NCI-H526 treated with DMSO at 0.1 percent for 48 hours (cell line): ENCODE data around the gene DISC1.
"Not testable (repeated sequence)": the region's sequence is repeated elsewhere in the genome, so short reads cannot be mapped to it uniquely, and the experiment has no call there.

ENCODE experiments used
- DNase-seq: peaks from one replicate; lab custom pipeline; 2025; lab: John Stamatoyannopoulos, UW

The DISC1 gene

GRCh38 chr1:231668826-231669225, 42.2 kb downstream of the DISC1 start:
- no peak for DNase-seq

GRCh38 chr1:231669864-231670621, 43.5 kb downstream of the DISC1 start:
- not testable (repeated sequence) for DNase-seq

GRCh38 chr1:231670755-231671154, 44.2 kb downstream of the DISC1 start:
- no peak for DNase-seq

DNA sequence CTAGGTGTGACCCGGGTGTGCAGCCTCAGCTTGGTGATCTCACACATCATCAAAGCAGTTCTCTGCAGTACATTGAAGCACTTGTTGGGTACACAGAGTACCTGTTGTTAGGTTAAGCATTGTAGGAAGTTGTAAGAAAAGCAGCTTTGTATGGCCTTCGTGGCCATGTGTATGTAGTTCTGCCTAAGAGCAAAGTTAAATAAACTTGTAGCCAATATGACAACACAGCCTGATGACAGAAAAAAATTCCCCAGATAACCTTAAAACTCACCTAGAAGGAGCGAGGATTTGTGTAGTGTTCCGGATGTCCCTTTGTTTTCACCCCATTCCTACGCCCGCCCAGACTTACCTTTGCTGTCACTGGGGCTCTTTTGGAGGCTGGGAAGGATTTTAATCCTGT, 48.0 kb downstream of the DISC1 start:
- no peak for DNase-seq

DNA sequence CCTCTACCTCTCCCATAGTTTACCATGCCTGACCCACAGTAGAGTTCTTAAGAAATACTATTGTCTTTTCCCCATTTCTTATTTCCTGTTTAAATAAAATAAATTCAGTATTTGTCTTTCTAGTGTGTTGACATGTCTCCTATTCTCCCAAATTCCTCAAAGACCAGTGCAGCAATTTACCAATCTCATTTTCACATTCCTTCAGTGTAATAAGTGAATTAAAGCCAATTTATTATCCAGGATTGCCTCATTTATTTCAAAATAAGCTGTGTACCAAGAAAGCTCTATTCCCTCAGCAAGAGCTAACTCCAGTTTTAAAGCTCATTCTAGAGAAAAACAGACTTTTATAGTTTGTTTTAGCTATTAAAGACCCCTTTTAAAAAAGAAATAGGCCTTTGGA, 49.9 kb downstream of the DISC1 start:
- DNase-seq: no peak

GRCh38 chr1:231677442-231677841, 50.9 kb downstream of the DISC1 start:
- no peak for DNase-seq

- DNase-seq: no peak
These were observed 51.4 kb downstream of the DISC1 start for GRCh38 chr1:231678011-231678432.

DNA sequence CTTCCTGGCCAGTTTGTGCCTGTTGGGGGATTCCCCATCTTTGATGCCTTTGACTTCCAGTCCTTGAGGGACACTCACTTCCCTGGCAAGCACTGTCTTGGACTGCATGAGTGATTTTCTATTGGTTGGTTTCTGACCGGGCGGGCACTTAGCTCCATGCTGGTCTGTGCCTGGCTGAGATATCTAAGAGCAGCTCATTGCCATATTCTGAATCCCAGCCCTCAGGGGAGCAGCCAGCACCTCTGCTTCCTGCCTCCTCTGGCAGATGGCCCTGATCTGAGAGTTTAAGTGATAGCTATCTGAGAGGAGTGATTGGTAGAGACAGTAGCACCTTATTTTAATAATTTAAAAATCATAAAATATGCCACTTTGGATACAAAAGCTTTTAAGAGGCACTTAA, 52.5 kb downstream of the DISC1 start:
- DNase-seq: no peak

DNA sequence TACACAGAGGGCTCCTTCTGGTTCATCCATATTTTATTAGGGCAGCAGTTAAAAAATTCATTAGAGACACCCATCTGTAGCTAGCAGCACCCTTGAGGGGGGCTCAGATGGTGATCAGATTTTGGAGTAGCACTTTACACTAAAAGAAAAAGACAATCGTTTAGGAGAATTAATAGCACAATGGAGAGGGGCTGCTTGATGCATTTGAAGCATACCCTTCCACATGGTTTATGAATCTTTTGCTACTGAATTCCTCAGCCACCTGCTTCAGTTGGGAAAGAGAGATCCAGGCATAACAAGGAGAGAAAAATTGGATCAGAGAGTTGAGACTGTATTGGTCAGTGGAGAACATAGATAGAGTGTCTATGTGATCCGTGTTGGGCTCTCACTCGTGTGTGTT, 54.4 kb downstream of the DISC1 start:
- no peak for DNase-seq

DNA sequence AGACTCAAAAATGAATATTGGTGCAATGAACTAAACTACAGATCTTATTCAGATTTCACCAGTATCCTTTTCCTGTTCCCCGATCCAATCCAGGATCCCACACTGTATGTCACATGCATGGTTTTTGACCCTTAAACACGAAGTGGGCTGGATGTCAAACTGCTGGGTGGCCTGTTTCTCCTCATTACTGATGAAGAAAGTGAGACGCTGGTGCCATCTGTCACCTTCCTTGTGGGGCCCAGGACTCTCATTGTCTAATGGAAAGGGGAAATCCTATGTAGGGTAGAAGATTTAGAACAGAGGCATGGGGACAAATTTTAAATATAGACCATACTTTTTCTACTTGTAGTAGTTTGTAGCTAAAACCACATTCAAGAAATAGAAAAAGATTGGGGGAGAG, 56.2 kb downstream of the DISC1 start:
- DNase-seq: no peak

- no peak for DNase-seq
These were observed 57.0 kb downstream of the DISC1 start for GRCh38 chr1:231683439-231684165.

DNA sequence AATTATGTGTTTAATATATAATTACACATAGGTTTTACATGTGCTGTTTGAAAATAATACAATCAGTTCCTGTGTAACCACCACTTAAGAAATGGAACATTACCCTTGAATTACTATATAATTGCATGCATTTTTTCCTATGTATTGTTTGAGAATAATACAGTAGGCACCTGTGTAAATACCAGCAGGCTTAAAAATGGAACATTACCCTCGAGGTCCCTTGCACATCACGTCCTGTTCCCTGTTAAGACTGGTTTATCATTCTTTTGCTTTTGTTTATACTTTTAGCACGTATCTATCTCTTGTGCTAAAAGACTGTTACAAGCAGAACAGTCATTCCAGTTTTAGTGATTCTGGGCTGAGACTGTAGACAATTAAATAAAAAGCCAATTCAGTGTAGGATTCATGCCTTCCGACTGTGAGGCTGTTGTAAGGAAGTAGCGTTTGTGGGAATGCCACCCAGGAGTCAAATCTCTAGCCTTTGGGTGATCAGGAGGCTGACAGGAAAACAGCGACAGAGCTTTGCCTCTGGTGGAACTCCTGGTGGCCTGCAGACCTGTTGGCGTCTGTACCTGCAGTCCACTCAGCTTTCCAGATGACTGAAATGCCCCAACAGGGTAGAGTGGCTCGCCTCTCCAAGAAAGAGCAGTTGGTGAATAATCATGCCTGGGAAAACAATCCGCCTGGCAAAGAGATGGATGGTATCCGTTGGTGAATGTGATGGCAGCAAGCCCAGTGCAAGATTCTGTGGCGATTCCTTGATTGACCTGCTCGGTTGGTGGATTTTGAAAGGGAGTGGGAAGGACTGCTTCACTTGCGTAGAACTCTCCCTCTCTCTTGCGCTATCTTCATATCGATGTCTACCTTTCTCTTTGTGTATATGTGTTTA, 58.0 kb downstream of the DISC1 start:
- DNase-seq: no peak

GRCh38 chr1:231686384-231686783, 59.8 kb downstream of the DISC1 start:
- DNase-seq: no peak

- no peak for DNase-seq
These were observed 62.4 kb downstream of the DISC1 start for GRCh38 chr1:231688989-231689388.

DNA sequence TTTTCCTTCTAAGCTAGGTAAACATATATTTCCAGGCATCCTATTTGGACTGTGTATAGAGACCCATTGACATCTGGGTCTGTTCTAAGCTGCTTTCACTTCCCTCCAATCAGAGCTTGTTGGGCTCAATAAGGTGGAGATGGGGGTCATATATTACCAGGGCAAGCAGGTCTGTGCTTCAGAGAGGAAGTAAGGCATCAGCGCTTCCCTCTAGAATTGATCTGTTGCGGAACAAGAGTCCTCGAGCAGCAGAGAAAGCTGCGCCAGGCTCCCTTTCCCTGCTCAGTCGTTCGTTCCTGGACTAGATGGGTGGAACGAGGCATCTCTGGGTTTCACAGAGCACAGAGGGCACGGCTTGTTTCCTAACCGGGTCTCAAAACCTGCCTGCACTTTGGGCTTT, 63.5 kb downstream of the DISC1 start:
- no peak for DNase-seq

DNA sequence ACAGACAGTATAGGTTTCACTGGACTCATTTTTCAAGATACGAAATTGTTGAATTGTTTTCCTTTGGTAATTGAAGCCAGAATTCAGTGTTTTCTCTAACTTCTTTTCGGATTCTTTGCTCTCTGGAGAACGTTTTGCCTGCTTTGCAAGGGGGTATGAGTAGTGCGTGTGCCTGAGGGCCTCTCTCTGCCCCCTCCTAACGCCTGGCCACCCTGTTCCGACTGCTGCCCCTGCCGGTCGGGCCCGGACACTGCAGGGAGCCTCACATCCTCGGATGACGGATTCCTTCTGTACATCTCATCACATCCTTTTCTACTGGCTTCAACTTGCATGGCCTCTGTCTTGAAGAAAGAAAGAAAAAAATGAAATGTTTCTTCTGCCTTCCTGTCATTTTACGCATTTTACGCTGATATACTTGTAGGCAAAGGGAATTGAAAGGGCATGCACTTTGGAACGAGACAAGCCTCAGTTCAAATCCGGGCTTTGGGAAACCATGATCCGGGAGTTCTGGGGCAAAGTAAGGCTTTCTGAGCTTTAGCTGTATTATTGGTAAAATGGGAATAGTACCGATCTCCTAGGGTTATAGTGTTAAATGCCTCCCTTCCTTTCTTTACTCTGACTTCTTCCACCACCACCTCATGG, 65.1 kb downstream of the DISC1 start:
- no peak for DNase-seq

GRCh38 chr1:231693361-231694074, 66.9 kb downstream of the DISC1 start:
- no peak for DNase-seq

DNA sequence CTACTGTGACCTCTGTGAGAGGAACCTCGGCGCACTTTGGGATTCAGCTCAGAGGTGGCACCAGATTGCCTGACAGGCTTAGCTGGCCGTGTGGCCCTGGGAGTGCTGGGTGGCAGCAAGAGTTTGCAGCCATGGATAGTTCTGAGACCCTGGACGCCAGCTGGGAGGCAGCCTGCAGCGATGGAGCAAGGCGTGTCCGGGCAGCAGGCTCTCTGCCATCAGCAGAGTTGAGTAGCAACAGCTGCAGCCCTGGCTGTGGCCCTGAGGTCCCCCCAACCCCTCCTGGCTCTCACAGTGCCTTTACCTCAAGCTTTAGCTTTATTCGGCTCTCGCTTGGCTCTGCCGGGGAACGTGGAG, 67.5 kb downstream of the DISC1 start:
- DNase-seq: no peak

DNA sequence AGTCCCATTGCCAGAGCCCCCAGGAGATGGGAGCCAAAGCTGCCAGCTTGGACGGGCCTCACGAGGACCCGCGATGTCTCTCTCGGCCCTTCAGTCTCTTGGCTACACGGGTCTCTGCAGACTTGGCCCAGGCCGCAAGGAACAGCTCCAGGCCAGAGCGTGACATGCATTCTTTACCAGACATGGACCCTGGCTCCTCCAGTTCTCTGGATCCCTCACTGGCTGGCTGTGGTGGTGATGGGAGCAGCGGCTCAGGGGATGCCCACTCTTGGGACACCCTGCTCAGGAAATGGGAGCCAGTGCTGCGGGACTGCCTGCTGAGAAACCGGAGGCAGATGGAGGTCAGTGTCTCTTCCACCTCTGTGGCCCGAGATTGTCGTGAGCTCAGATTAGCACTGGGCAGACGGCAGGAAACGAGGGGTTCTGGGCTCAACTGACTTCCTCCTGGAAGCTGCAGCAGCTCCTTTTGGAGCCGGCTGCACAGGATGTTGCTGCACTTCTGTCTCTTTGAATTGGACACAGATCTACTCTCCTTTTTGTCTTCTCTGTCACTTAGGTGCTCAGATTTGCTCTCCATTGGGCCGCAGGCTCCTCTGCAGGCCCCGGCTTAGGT, 68.0 kb downstream of the DISC1 start:
- DNase-seq: no peak

GRCh38 chr1:231695439-231696255, 69.1 kb downstream of the DISC1 start:
- no peak for DNase-seq
